Measurements from ENCODE around the gene PPEF2.

The PPEF2 gene

DNA sequence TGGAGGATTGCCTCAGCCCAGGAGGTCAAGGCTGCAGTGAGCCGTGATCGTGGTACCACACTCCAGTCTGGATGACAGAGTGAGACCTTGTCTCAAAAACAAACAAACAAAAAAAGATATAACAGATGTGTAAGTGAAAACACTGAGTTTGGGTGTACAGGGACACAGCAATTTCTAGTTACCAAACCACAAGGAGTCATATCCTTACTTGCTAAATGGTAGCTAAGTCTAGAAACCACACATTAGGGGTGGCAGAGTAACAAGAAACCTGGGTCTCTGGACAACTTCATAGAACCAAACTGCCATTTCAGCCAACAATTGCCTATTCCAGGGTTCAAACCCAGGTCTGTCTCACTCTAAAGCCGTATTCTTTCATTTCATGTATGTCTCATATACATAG, 20.8 kb downstream of the PPEF2 start:
- DNase-seq (ENCODE audit: low read depth) = no peak
- TF ChIP-seq, protein P1, sequence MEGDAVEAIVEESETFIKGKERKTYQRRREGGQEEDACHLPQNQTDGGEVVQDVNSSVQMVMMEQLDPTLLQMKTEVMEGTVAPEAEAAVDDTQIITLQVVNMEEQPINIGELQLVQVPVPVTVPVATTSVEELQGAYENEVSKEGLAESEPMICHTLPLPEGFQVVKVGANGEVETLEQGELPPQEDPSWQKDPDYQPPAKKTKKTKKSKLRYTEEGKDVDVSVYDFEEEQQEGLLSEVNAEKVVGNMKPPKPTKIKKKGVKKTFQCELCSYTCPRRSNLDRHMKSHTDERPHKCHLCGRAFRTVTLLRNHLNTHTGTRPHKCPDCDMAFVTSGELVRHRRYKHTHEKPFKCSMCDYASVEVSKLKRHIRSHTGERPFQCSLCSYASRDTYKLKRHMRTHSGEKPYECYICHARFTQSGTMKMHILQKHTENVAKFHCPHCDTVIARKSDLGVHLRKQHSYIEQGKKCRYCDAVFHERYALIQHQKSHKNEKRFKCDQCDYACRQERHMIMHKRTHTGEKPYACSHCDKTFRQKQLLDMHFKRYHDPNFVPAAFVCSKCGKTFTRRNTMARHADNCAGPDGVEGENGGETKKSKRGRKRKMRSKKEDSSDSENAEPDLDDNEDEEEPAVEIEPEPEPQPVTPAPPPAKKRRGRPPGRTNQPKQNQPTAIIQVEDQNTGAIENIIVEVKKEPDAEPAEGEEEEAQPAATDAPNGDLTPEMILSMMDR (IDR thresholded peaks at IDR 0.05; ENCODE audit: insufficient read depth, low read depth, low read length, missing control alignments) = no peak
- H3K4me3 ChIP-seq (ENCODE audit: low read length) = no peak overlapping the region

DNA sequence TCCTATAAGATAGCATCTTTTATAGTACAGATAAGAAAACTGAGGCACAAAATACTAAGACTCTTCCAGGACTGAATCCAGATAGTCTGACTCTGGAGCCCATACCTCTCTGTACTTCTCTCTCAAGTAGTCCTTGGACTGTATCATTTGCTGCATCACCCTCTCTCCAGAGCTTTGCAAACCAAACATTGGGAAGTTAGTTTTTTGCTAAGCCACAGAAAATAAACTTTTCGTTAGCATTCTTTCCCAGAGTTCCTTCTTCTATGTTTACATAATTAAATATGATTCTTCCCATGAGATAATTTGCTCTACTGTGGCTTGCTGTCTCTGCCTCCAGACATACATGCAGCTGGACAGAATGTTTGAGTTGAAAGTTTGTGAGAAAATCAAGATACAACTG, 22.0 kb downstream of the PPEF2 start:
- TF ChIP-seq, protein P1 (IDR thresholded peaks at IDR 0.05; ENCODE audit: insufficient read depth, low read depth, low read length, missing control alignments) = no peak
- DNase-seq (ENCODE audit: low read depth) = no peak
- H3K4me3 ChIP-seq (ENCODE audit: low read length) = no peak overlapping the region

DNA sequence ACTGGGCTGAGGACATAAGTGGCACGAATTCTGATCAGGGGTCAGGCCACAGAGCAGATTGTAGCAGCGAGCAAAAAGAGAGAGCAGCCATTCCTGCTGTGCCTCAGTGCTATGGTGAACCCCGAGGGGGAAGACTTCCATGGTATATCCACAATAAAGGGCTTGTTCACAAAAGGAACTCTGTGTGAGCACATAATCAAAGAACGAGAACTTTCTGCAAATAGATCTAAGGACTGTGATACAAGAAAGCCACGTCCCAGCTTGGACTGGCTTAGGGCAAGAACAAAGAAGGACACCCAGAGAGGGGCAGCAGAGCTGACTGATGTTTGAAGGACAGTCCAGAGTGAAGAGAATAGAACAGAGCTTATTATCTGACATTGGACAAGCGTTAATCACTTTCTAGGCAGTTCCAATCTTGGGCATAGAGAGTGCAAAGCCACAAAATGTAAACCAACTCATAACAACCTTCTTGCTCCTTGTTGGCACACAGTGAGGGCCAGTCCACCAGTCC, 24.0 kb downstream of the PPEF2 start:
- TF ChIP-seq, protein P1 (IDR thresholded peaks at IDR 0.05; ENCODE audit: insufficient read depth, low read depth, low read length, missing control alignments) = no peak
- H3K4me3 ChIP-seq (ENCODE audit: low read length) = no peak overlapping the region
- DNase-seq (ENCODE audit: low read depth) = no peak

GRCh38 chr4:75876218-75876617, 26.0 kb downstream of the PPEF2 start:
- TF ChIP-seq, protein P1 (IDR thresholded peaks at IDR 0.05; ENCODE audit: insufficient read depth, low read depth, low read length, missing control alignments) = no peak
- DNase-seq (ENCODE audit: low read depth) = no peak
- no peak overlapping the region for H3K4me3 ChIP-seq (ENCODE audit: low read length)

- TF ChIP-seq, protein P1 (IDR thresholded peaks at IDR 0.05; ENCODE audit: insufficient read depth, low read depth, low read length, missing control alignments) = no peak
- DNase-seq (ENCODE audit: low read depth) = no peak
- no peak overlapping the region for H3K4me3 ChIP-seq (ENCODE audit: low read length)
Measured at GRCh38 chr4:75869100-75869499, 33.2 kb downstream of the PPEF2 start.

GRCh38 chr4:75867130-75867529, 35.1 kb downstream of the PPEF2 start:
- DNase-seq (ENCODE audit: low read depth) = no peak
- TF ChIP-seq, protein P1 (IDR thresholded peaks at IDR 0.05; ENCODE audit: insufficient read depth, low read depth, low read length, missing control alignments) = no peak
- no peak overlapping the region for H3K4me3 ChIP-seq (ENCODE audit: low read length)

- TF ChIP-seq, protein P1 (IDR thresholded peaks at IDR 0.05; ENCODE audit: insufficient read depth, low read depth, low read length, missing control alignments) = no peak
- no peak overlapping the region for H3K4me3 ChIP-seq (ENCODE audit: low read length)
- no peak for DNase-seq (ENCODE audit: low read depth)
Measured at GRCh38 chr4:75860606-75861005, 41.6 kb downstream of the PPEF2 start.

All from epithelial cell of esophagus (primary cell).